ENCODE measurements around the gene TECPR2. TPM values are rescaled to one million over a fixed set of nuclear protein-coding genes. Genes with fewer than 3 reads are reported as not detected.

Gene TECPR2
- total RNA-seq, 1 donor from 2014 or later, result 19.9 TPM

DNA sequence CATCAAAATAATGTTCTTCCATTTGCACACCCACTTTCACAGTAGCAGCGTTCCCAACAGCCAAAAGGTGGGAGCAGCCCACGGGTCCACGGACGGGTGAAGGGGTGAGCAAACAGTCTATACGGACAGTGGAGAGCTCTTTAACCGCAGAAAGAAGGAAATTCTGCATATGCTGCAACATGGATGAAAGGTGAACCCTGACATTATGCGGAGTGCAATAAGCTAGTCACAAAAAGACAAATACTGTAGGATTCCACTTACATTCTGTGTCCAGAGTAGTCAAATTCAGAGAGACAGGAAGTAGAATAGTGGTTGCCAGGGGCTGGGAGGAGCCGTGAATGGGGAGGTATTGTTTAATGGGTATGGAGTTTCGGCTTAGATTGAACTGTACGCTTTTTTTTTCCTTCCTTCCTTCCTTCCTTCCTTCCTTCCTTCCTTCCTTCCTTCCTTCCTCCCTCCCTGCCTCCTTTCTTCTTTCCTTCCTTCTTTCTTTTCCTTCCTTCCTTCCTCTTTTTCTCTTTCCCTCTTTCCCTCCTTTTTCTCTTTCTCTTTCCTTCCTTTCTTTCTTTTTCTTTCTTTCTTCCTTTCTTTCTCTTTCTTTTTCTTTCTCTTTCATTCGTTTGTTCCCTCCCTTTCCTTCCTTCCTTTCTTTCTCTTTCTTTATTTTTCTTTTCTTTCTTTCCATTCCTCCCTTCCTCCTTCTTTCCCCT lies 162.6 kb downstream of the TECPR2 start:
- Histone ChIP-seq H3K27ac (ENCODE audit: low read depth, low read length) (peak overlapping the region; percentile 51), H2AFZ (ENCODE audit: low read depth, low read length) (peak overlapping the region; percentile 87)

GRCh38 chr14:102525929-102526497 lies 163.3 kb downstream of the TECPR2 start:
- Histone ChIP-seq H3K4me1 (ENCODE audit: insufficient read depth, low read length) (peaks cover 14% of the 10 kb centered on the region), H3K4me3 (ENCODE audit: insufficient read depth, low read depth, low read length) (no peak overlapping the region), H3K36me3 (ENCODE audit: insufficient read depth, low read length) (no peaks in the 10 kb centered on the region), H3K9me3 (ENCODE audit: insufficient read depth, low read depth, low read length) (no peaks in the 10 kb centered on the region), H3K9ac (ENCODE audit: low read length) (no peak overlapping the region), H3K4me2 (ENCODE audit: low read length) (peak overlapping the region; percentile 93), H3K27ac (ENCODE audit: low read depth, low read length) (no peak overlapping the region), H3K27me3 (ENCODE audit: insufficient read depth, low read length) (no peaks in the 10 kb centered on the region), H2AFZ (ENCODE audit: low read depth, low read length) (peak overlapping the region; percentile 20), H3K79me2 (ENCODE audit: insufficient read depth, low read length) (no peaks in the 10 kb centered on the region), H4K20me1 (ENCODE audit: insufficient read depth, low read length) (no peaks in the 10 kb centered on the region)
- DNase-seq (ENCODE audit: low read depth) (no peak), FAIRE-seq (no peak)
- Mint-ChIP-seq H3K27me3 (ENCODE audit: low read depth, unreplicated experiment) (no peaks in the 10 kb centered on the region), H3K27ac (ENCODE audit: unreplicated experiment) (no peak overlapping the region), H3K4me1 (ENCODE audit: low read depth, unreplicated experiment) (no peaks in the 10 kb centered on the region), H3K36me3 (ENCODE audit: low read depth, unreplicated experiment) (no peaks in the 10 kb centered on the region), H3K9me3 (ENCODE audit: unreplicated experiment) (no peaks in the 10 kb centered on the region), H3K4me3 (ENCODE audit: unreplicated experiment) (peak overlapping the region; percentile 41)
- TF ChIP-seq EZH2 (IDR thresholded peaks at IDR 0.05; ENCODE audit: insufficient read depth, low read length), result no peak
- TF ChIP-seq, protein P1, sequence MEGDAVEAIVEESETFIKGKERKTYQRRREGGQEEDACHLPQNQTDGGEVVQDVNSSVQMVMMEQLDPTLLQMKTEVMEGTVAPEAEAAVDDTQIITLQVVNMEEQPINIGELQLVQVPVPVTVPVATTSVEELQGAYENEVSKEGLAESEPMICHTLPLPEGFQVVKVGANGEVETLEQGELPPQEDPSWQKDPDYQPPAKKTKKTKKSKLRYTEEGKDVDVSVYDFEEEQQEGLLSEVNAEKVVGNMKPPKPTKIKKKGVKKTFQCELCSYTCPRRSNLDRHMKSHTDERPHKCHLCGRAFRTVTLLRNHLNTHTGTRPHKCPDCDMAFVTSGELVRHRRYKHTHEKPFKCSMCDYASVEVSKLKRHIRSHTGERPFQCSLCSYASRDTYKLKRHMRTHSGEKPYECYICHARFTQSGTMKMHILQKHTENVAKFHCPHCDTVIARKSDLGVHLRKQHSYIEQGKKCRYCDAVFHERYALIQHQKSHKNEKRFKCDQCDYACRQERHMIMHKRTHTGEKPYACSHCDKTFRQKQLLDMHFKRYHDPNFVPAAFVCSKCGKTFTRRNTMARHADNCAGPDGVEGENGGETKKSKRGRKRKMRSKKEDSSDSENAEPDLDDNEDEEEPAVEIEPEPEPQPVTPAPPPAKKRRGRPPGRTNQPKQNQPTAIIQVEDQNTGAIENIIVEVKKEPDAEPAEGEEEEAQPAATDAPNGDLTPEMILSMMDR (IDR thresholded peaks at IDR 0.05; ENCODE audit: insufficient read depth, low read depth, low read length), result no peak

More for the DNA sequence above, 162.6 kb downstream of the TECPR2 start:
- Mint-ChIP-seq H3K9me3 (ENCODE audit: unreplicated experiment) (no peaks in the 10 kb centered on the region), H3K4me1 (ENCODE audit: low read depth, unreplicated experiment) (no peaks in the 10 kb centered on the region), H3K27me3 (ENCODE audit: low read depth, unreplicated experiment) (no peaks in the 10 kb centered on the region), H3K4me3 (ENCODE audit: unreplicated experiment) (peak overlapping the region; percentile 87), H3K36me3 (ENCODE audit: low read depth, unreplicated experiment) (no peaks in the 10 kb centered on the region), H3K27ac (ENCODE audit: unreplicated experiment) (peak overlapping the region; percentile 59)
- DNase-seq (ENCODE audit: low read depth), result peak; percentile 59
- Histone ChIP-seq H3K27me3 (ENCODE audit: insufficient read depth, low read length) (no peaks in the 10 kb centered on the region), H3K4me1 (ENCODE audit: insufficient read depth, low read length) (peaks cover 14% of the 10 kb centered on the region), H3K36me3 (ENCODE audit: insufficient read depth, low read length) (no peaks in the 10 kb centered on the region), H3K4me3 (ENCODE audit: insufficient read depth, low read depth, low read length) (peak overlapping the region; percentile 72), H3K9me3 (ENCODE audit: insufficient read depth, low read depth, low read length) (no peaks in the 10 kb centered on the region), H3K79me2 (ENCODE audit: insufficient read depth, low read length) (no peaks in the 10 kb centered on the region), H3K4me2 (ENCODE audit: low read length) (peak overlapping the region; percentile 93), H4K20me1 (ENCODE audit: insufficient read depth, low read length) (no peaks in the 10 kb centered on the region), H3K9ac (ENCODE audit: low read length) (peak overlapping the region; percentile 69)
- TF ChIP-seq, protein P1 (IDR thresholded peaks at IDR 0.05; ENCODE audit: insufficient read depth, low read depth, low read length), result no peak
- no peak for TF ChIP-seq EZH2 (IDR thresholded peaks at IDR 0.05; ENCODE audit: insufficient read depth, low read length)
- FAIRE-seq, result no peak

Measured in astrocyte (in vitro differentiated cells and primary cell).